ENCODE measurements around the gene KIF16B.

DNA sequence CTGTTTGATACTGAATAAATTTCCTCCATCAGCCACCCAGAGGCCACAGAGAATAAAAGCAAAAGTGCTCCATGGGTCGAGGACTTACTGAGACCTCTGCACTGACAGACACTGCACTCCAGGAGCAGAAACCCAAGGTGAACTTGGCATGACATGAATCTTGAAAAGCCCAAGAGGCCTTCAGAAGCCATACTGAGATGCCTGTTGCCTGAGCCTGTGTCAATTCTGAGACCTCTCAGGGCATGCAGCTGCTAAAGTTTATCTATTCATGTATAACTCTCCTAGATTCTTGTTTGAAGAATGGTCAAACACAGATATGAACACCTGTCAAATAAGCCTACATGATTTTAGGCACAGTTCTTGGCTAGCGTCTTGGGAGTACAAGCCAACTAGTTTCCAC, 145.7 kb downstream of the KIF16B start:
- TF ChIP-seq, protein P1, sequence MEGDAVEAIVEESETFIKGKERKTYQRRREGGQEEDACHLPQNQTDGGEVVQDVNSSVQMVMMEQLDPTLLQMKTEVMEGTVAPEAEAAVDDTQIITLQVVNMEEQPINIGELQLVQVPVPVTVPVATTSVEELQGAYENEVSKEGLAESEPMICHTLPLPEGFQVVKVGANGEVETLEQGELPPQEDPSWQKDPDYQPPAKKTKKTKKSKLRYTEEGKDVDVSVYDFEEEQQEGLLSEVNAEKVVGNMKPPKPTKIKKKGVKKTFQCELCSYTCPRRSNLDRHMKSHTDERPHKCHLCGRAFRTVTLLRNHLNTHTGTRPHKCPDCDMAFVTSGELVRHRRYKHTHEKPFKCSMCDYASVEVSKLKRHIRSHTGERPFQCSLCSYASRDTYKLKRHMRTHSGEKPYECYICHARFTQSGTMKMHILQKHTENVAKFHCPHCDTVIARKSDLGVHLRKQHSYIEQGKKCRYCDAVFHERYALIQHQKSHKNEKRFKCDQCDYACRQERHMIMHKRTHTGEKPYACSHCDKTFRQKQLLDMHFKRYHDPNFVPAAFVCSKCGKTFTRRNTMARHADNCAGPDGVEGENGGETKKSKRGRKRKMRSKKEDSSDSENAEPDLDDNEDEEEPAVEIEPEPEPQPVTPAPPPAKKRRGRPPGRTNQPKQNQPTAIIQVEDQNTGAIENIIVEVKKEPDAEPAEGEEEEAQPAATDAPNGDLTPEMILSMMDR (IDR thresholded peaks at IDR 0.05; ENCODE audit: poor library complexity): no peak
- no peak for TF ChIP-seq EZH2 (IDR thresholded peaks at IDR 0.05; ENCODE audit: borderline replicate concordance)

Measured in hepatocyte (in vitro differentiated cells).